ENCODE results near the gene LCK.
"Not testable (repeated sequence)": the region's sequence is repeated elsewhere in the genome, so short reads cannot be mapped to it uniquely, and the experiment has no call there.

Gene LCK

GRCh38 chr1:32275424-32275823 lies 24.4 kb downstream of the LCK start:
- no peak for DNase-seq

- no peak for DNase-seq
Measured at GRCh38 chr1:32276032-32276782, 25.1 kb downstream of the LCK start.

- DNase-seq: not testable (repeated sequence)
Measured at GRCh38 chr1:32284777-32285176, 33.7 kb downstream of the LCK start.

- DNase-seq: no peak
Measured at GRCh38 chr1:32285658-32286057, 34.6 kb downstream of the LCK start.

- no peak for DNase-seq
Measured at GRCh38 chr1:32286763-32287162, 35.7 kb downstream of the LCK start.

GRCh38 chr1:32289256-32289655 lies 38.2 kb downstream of the LCK start:
- DNase-seq: no peak

GRCh38 chr1:32291145-32291707 lies 40.2 kb downstream of the LCK start:
- no peak for DNase-seq

- DNase-seq: peak; percentile 98
Measured at GRCh38 chr1:32291708-32292538, 40.9 kb downstream of the LCK start, which contains the start of gene HDAC1. Gene HDAC1 (plus strand): TSS chr1:32292083. CDS start chr1:32292170, 87 bp downstream.

- not testable (repeated sequence) for DNase-seq
Measured at GRCh38 chr1:32298211-32298610, 47.1 kb downstream of the LCK start.

GRCh38 chr1:32299327-32299726 lies 48.3 kb downstream of the LCK start:
- no peak for DNase-seq

GRCh38 chr1:32303358-32303757 lies 52.3 kb downstream of the LCK start:
- DNase-seq: no peak

GRCh38 chr1:32303997-32304622 lies 53.0 kb downstream of the LCK start:
- DNase-seq: no peak

GRCh38 chr1:32305310-32305709 lies 54.2 kb downstream of the LCK start:
- DNase-seq: no peak

GRCh38 chr1:32307324-32307723 lies 56.3 kb downstream of the LCK start:
- DNase-seq: no peak

- no peak for DNase-seq
Measured at GRCh38 chr1:32309960-32310359, 58.9 kb downstream of the LCK start.

- DNase-seq: no peak
Measured at GRCh38 chr1:32311709-32312393, 60.8 kb downstream of the LCK start.

GRCh38 chr1:32316903-32317277 lies 65.8 kb downstream of the LCK start:
- DNase-seq: no peak

- DNase-seq: no peak
Measured at GRCh38 chr1:32318127-32318869, 67.2 kb downstream of the LCK start.

GRCh38 chr1:32321712-32322291 lies 70.7 kb downstream of the LCK start:
- DNase-seq: peak; percentile 16

GRCh38 chr1:32327204-32327603 lies 76.1 kb downstream of the LCK start:
- DNase-seq: no peak

- DNase-seq: no peak
Measured at GRCh38 chr1:32329931-32330466, 78.9 kb downstream of the LCK start.

Measured in activated naive CD4-positive, alpha-beta T cell treated with Interleukin-2 at 50 U/mL for 16 hours (primary cell).